Measurements from ENCODE around the gene ZBTB46. TPM values are rescaled to one million over a fixed set of nuclear protein-coding genes. Genes with fewer than 3 reads are reported as not detected.

ZBTB46 gene
- total RNA-seq, 1 experiment from 2014 or later, result 18.9 TPM

DNA sequence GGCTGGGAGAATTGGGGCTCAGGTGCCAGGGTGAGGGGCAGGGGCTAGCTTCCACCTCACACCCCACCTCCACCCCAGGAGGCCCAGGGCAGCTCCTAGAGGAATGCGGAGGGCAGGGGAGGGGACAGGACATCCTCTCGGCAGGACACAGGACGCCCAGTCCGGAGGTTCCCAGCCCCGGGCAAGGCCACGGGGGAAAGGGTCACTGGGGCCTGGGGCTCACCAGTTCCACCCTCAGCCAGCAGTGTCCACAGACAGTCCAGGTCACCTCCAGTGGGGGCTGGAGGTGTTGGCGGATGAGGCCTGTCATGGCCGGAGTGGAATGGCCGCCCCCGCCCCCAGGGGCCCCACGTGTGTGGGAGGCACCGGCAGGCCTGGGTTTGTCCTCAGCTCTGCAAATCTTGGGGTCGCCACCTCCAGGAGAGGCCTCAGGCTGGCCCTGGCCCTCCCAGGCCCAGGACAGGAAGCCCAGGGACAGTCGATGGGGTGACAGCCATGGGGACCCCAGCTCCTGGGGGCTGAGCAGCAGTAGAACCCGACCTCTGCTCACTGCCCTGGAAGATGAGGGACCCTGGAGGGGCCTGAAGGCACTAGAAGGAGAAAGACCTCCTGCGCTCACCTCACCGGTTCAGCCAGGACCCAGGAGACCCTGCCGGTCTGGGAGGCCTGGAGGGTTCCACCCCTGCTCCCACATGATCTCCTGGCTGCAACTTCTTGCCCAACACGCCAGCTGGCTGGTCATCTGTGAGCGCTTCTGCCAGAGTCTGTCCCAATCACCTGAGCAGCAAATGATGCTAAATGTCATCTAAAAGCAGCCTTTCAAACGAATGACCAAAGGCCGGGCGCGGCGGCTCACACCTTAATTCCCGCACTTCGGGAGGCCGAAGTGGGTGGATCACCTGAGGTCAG, 17.2 kb upstream of the ZBTB46 start (continued):
- TF ChIP-seq, protein P1, sequence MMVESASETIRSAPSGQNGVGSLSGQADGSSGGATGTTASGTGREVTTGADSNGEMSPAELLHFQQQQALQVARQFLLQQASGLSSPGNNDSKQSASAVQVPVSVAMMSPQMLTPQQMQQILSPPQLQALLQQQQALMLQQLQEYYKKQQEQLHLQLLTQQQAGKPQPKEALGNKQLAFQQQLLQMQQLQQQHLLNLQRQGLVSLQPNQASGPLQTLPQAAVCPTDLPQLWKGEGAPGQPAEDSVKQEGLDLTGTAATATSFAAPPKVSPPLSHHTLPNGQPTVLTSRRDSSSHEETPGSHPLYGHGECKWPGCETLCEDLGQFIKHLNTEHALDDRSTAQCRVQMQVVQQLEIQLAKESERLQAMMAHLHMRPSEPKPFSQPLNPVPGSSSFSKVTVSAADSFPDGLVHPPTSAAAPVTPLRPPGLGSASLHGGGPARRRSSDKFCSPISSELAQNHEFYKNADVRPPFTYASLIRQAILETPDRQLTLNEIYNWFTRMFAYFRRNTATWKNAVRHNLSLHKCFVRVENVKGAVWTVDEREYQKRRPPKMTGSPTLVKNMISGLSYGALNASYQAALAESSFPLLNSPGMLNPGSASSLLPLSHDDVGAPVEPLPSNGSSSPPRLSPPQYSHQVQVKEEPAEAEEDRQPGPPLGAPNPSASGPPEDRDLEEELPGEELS (CRISPR knock-in tag; IDR thresholded peaks at IDR 0.05), result no peak
- no peak for TF ChIP-seq TP53 (CRISPR knock-in tag; IDR thresholded peaks at IDR 0.05)
- TF ChIP-seq, protein P2, sequence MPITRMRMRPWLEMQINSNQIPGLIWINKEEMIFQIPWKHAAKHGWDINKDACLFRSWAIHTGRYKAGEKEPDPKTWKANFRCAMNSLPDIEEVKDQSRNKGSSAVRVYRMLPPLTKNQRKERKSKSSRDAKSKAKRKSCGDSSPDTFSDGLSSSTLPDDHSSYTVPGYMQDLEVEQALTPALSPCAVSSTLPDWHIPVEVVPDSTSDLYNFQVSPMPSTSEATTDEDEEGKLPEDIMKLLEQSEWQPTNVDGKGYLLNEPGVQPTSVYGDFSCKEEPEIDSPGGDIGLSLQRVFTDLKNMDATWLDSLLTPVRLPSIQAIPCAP (CRISPR knock-in tag; IDR thresholded peaks at IDR 0.05), result no peak

DNA sequence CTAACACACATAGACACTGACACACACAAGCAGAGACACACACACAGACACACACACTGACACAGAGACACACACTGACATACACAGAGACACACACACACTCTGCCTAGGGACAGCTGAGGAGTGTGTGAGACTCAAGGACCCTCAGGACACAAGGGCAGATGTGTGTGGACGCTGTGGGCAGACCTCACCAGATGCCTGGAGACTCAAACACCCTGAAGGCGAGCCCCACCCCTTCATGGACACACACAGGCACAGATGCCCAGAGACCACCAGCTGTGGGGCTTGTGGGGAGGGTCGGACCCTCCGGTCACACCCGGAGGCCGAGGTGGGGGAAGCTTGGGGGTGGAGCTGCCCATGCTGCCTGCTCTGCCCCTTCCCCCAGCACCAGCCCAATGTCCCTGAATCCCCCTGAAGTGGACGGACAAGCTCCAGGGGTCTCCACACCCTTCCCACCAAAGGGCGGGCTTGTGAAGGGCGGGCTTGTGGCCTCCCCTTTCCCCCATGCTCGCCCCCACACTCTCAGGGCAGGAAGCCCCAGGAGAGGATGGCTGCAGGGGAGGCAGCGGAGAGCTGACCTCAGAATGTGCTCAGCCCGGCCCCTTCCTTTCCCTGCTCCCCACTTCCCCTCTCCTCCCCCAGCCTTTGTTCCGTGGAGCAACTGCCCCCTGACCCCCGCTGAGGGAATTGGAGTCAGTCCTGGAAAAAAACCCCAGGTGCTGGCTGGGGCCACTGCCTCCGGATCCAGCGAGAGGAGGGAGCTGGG, 16.4 kb upstream of the ZBTB46 start:
- H3K27me3 Mint-ChIP-seq (ENCODE audit: low read depth), result no peaks in the 10 kb centered on the region; the same call in none of the 2 replicates
- ChIA-PET CTCF (interaction anchor here (0.7 to 3.0 kb wide), 12 partner anchors 9 to 309 kb away, joined by 3 to 19 read pairs (median 8); partner anchors contain the start of genes PRPF6, PTK6 and TPD52L2), POLR2A (interaction anchor here (1.1 to 1.6 kb wide), 5 partner anchors 8 to 72 kb away, joined by 5 to 22 read pairs (median 7); partner anchors contain the start of gene TPD52L2)
- H3K9me3 Mint-ChIP-seq, result no peaks in the 10 kb centered on the region
- H3K36me3 Mint-ChIP-seq, result no peaks in the 10 kb centered on the region
- no peak overlapping the region for H3K4me3 Mint-ChIP-seq
- ATAC-seq (peak; percentile 67), DNase-seq (ENCODE audit: low spot score) (peak; percentile 75)
- peaks cover 24% of the 10 kb centered on the region for H3K4me1 Mint-ChIP-seq
- H3K27ac Mint-ChIP-seq, result no peak overlapping the region
- TF ChIP-seq, protein P3, sequence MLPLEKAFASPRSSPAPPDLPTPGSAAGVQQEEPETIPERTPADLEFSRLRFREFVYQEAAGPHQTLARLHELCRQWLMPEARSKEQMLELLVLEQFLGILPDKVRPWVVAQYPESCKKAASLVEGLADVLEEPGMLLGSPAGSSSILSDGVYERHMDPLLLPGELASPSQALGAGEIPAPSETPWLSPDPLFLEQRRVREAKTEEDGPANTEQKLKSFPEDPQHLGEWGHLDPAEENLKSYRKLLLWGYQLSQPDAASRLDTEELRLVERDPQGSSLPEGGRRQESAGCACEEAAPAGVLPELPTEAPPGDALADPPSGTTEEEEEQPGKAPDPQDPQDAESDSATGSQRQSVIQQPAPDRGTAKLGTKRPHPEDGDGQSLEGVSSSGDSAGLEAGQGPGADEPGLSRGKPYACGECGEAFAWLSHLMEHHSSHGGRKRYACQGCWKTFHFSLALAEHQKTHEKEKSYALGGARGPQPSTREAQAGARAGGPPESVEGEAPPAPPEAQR (CRISPR knock-in tag; IDR thresholded peaks at IDR 0.05), result no peak
- TF ChIP-seq ZNF219 (CRISPR knock-in tag; IDR thresholded peaks at IDR 0.05; ENCODE audit: borderline replicate concordance) (no peak; the same call in 1 of the 2 replicates), SMAD4 (CRISPR knock-in tag; IDR thresholded peaks at IDR 0.05) (no peak), CREM (CRISPR knock-in tag; IDR thresholded peaks at IDR 0.05) (0 out of 2 replicates have a peak, but pooled peaks have one; percentile 57), SMAD3 (CRISPR knock-in tag; IDR thresholded peaks at IDR 0.05; ENCODE audit: borderline replicate concordance) (0 out of 2 replicates have a peak, but pooled peaks have one; percentile 18), SP1 (CRISPR knock-in tag; conservative IDR thresholded peaks at IDR 0.05) (0 out of 2 replicates have a peak, but pooled peaks have one; percentile 41), ZNF423 (CRISPR knock-in tag; IDR thresholded peaks at IDR 0.05) (peak; percentile 86; the same call in 1 of the 2 replicates), JAZF1 (CRISPR knock-in tag; IDR thresholded peaks at IDR 0.05) (no peak), ESRRA (CRISPR knock-in tag; IDR thresholded peaks at IDR 0.05; ENCODE audit: borderline replicate concordance) (no peak), TEAD1 (CRISPR knock-in tag; IDR thresholded peaks at IDR 0.05) (peak; percentile 18; the same call in 1 of the 2 replicates), ZNF138 (CRISPR knock-in tag; conservative IDR thresholded peaks at IDR 0.05) (no peak)
- TF ChIP-seq, protein P4, sequence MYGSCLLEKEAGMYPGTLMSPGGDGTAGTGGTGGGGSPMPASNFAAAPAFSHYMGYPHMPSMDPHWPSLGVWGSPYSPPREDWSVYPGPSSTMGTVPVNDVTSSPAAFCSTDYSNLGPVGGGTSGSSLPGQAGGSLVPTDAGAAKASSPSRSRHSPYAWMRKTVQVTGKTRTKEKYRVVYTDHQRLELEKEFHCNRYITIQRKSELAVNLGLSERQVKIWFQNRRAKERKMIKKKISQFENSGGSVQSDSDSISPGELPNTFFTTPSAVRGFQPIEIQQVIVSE (CRISPR knock-in tag; IDR thresholded peaks at IDR 0.05; ENCODE audit: borderline replicate concordance), result no peak
- TF ChIP-seq, protein P5, sequence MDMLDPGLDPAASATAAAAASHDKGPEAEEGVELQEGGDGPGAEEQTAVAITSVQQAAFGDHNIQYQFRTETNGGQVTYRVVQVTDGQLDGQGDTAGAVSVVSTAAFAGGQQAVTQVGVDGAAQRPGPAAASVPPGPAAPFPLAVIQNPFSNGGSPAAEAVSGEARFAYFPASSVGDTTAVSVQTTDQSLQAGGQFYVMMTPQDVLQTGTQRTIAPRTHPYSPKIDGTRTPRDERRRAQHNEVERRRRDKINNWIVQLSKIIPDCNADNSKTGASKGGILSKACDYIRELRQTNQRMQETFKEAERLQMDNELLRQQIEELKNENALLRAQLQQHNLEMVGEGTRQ (CRISPR knock-in tag; IDR thresholded peaks at IDR 0.05), result 0 out of 2 replicates have a peak, but pooled peaks have one; percentile 12
- TF ChIP-seq, protein P6, sequence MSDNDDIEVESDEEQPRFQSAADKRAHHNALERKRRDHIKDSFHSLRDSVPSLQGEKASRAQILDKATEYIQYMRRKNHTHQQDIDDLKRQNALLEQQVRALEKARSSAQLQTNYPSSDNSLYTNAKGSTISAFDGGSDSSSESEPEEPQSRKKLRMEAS (CRISPR knock-in tag; IDR thresholded peaks at IDR 0.05), result peak; percentile 68
- TF ChIP-seq, protein P7, sequence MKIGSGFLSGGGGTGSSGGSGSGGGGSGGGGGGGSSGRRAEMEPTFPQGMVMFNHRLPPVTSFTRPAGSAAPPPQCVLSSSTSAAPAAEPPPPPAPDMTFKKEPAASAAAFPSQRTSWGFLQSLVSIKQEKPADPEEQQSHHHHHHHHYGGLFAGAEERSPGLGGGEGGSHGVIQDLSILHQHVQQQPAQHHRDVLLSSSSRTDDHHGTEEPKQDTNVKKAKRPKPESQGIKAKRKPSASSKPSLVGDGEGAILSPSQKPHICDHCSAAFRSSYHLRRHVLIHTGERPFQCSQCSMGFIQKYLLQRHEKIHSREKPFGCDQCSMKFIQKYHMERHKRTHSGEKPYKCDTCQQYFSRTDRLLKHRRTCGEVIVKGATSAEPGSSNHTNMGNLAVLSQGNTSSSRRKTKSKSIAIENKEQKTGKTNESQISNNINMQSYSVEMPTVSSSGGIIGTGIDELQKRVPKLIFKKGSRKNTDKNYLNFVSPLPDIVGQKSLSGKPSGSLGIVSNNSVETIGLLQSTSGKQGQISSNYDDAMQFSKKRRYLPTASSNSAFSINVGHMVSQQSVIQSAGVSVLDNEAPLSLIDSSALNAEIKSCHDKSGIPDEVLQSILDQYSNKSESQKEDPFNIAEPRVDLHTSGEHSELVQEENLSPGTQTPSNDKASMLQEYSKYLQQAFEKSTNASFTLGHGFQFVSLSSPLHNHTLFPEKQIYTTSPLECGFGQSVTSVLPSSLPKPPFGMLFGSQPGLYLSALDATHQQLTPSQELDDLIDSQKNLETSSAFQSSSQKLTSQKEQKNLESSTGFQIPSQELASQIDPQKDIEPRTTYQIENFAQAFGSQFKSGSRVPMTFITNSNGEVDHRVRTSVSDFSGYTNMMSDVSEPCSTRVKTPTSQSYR (CRISPR knock-in tag; IDR thresholded peaks at IDR 0.05), result peak; percentile 36
- TF ChIP-seq, protein P8, sequence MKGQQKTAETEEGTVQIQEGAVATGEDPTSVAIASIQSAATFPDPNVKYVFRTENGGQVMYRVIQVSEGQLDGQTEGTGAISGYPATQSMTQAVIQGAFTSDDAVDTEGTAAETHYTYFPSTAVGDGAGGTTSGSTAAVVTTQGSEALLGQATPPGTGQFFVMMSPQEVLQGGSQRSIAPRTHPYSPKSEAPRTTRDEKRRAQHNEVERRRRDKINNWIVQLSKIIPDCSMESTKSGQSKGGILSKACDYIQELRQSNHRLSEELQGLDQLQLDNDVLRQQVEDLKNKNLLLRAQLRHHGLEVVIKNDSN (CRISPR knock-in tag; IDR thresholded peaks at IDR 0.05), result no peak
- TF ChIP-seq, protein P9, sequence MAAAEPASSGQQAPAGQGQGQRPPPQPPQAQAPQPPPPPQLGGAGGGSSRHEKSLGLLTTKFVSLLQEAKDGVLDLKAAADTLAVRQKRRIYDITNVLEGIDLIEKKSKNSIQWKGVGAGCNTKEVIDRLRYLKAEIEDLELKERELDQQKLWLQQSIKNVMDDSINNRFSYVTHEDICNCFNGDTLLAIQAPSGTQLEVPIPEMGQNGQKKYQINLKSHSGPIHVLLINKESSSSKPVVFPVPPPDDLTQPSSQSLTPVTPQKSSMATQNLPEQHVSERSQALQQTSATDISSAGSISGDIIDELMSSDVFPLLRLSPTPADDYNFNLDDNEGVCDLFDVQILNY (CRISPR knock-in tag; IDR thresholded peaks at IDR 0.05), result no peak
